ENCODE data around the gene ENOSF1. TPM values are rescaled to one million over a fixed set of nuclear protein-coding genes. Genes with fewer than 3 reads are reported as not detected.

The ENOSF1 gene
- total and polyA plus RNA-seq, 2 of the 13 experiments (the other 11 are each of a cell fraction or from before 2014, with no cell fraction given), result 37.6 to 40.1 TPM

DNA sequence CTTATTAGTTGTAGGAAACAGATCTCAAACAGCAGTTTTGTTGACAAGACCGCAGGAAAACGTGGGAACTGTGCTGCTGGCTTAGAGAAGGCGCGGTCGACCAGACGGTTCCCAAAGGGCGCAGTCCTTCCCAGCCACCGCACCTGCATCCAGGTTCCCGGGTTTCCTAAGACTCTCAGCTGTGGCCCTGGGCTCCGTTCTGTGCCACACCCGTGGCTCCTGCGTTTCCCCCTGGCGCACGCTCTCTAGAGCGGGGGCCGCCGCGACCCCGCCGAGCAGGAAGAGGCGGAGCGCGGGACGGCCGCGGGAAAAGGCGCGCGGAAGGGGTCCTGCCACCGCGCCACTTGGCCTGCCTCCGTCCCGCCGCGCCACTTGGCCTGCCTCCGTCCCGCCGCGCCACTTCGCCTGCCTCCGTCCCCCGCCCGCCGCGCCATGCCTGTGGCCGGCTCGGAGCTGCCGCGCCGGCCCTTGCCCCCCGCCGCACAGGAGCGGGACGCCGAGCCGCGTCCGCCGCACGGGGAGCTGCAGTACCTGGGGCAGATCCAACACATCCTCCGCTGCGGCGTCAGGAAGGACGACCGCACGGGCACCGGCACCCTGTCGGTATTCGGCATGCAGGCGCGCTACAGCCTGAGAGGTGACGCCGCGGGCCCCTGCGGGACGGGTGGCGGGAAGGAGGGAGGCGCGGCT is 55.0 kb downstream of the ENOSF1 start, which contains the start of gene TYMS (continued):
- TF ChIP-seq, protein P1, sequence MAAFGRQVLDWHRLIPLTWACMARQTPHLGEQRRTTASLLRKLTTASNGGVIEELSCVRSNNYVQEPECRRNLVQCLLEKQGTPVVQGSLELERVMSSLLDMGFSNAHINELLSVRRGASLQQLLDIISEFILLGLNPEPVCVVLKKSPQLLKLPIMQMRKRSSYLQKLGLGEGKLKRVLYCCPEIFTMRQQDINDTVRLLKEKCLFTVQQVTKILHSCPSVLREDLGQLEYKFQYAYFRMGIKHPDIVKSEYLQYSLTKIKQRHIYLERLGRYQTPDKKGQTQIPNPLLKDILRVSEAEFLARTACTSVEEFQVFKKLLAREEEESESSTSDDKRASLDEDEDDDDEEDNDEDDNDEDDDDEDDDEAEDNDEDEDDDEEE (CRISPR knock-in tag; IDR thresholded peaks at IDR 0.05), result no peak
- TF ChIP-seq RELA (CRISPR knock-in tag; IDR thresholded peaks at IDR 0.05), result no peak
- no peak for TF ChIP-seq NFIC (IDR thresholded peaks at IDR 0.05; ENCODE audit: low read length)
- no peak for TF ChIP-seq KLF9 (CRISPR knock-in tag; IDR thresholded peaks at IDR 0.05; ENCODE audit: low read depth)
- no peak; the same call in 1 of the 2 replicates for TF ChIP-seq ZNF451 (CRISPR knock-in tag; IDR thresholded peaks at IDR 0.05)
- 0 out of 2 replicates have a peak, but pooled peaks have one; percentile 36 for TF ChIP-seq ELF1 (CRISPR knock-in tag; IDR thresholded peaks at IDR 0.05)
- no peak for TF ChIP-seq RARG (CRISPR knock-in tag; IDR thresholded peaks at IDR 0.05; ENCODE audit: low read depth)
- TF ChIP-seq ZNF558 (CRISPR knock-in tag; IDR thresholded peaks at IDR 0.05; ENCODE audit: borderline replicate concordance), result 0 out of 2 replicates have a peak, but pooled peaks have one; percentile 23
- no peak for TF ChIP-seq TAF15 (IDR thresholded peaks at IDR 0.05; ENCODE audit: low read depth, low read length, poor library complexity, severe bottlenecking)
- 0 out of 2 replicates have a peak, but pooled peaks have one; percentile 19 for TF ChIP-seq MIER2 (CRISPR knock-in tag; IDR thresholded peaks at IDR 0.05)
- no peak for TF ChIP-seq RFX5 (IDR thresholded peaks at IDR 0.05; ENCODE audit: low read depth, low read length)
- 0 out of 2 replicates have a peak, but pooled peaks have one; percentile 28 for TF ChIP-seq ISL2 (CRISPR knock-in tag; IDR thresholded peaks at IDR 0.05)
- TF ChIP-seq, protein P2, sequence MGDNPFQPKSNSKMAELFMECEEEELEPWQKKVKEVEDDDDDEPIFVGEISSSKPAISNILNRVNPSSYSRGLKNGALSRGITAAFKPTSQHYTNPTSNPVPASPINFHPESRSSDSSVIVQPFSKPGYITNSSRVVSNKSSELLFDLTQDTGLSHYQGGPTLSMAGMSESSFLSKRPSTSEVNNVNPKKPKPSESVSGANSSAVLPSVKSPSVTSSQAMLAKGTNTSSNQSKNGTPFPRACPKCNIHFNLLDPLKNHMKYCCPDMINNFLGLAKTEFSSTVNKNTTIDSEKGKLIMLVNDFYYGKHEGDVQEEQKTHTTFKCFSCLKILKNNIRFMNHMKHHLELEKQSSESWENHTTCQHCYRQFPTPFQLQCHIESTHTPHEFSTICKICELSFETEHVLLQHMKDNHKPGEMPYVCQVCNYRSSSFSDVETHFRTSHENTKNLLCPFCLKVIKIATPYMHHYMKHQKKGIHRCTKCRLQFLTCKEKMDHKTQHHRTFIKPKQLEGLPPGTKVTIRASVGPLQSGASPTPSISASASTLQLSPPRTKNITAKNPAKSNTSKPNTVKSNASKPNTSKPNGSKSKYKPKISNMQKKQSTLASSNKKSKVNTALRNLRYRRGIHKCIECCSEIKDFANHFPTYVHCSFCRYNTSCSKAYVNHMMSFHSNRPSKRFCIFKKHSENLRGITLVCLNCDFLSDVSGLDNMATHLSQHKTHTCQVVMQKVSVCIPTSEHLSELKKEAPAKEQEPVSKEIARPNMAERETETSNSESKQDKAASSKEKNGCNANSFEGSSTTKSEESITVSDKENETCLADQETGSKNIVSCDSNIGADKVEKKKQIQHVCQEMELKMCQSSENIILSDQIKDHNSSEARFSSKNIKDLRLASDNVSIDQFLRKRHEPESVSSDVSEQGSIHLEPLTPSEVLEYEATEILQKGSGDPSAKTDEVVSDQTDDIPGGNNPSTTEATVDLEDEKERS (CRISPR knock-in tag; IDR thresholded peaks at IDR 0.05), result no peak
- no peak for TF ChIP-seq GTF2F1 (IDR thresholded peaks at IDR 0.05; ENCODE audit: low read length)
- TF ChIP-seq BRCA1 (CRISPR knock-in tag; IDR thresholded peaks at IDR 0.05), result no peak
- TF ChIP-seq ZNF546 (CRISPR knock-in tag; conservative IDR thresholded peaks at IDR 0.05), result peak; percentile 30
- TF ChIP-seq, protein P3, sequence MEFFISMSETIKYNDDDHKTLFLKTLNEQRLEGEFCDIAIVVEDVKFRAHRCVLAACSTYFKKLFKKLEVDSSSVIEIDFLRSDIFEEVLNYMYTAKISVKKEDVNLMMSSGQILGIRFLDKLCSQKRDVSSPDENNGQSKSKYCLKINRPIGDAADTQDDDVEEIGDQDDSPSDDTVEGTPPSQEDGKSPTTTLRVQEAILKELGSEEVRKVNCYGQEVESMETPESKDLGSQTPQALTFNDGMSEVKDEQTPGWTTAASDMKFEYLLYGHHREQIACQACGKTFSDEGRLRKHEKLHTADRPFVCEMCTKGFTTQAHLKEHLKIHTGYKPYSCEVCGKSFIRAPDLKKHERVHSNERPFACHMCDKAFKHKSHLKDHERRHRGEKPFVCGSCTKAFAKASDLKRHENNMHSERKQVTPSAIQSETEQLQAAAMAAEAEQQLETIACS (CRISPR knock-in tag; IDR thresholded peaks at IDR 0.05), result peak; percentile 23; the same call in 1 of the 2 replicates
- no peak for TF ChIP-seq RCOR2 (CRISPR knock-in tag; IDR thresholded peaks at IDR 0.05)
- 0 out of 2 replicates have a peak, but pooled peaks have one; percentile 46 for TF ChIP-seq ARID2 (CRISPR knock-in tag; IDR thresholded peaks at IDR 0.05; ENCODE audit: borderline replicate concordance)
- TF ChIP-seq, protein P4, sequence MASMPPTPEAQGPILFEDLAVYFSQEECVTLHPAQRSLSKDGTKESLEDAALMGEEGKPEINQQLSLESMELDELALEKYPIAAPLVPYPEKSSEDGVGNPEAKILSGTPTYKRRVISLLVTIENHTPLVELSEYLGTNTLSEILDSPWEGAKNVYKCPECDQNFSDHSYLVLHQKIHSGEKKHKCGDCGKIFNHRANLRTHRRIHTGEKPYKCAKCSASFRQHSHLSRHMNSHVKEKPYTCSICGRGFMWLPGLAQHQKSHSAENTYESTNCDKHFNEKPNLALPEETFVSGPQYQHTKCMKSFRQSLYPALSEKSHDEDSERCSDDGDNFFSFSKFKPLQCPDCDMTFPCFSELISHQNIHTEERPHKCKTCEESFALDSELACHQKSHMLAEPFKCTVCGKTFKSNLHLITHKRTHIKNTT (CRISPR knock-in tag; IDR thresholded peaks at IDR 0.05), result no peak
- no peak for TF ChIP-seq ZNF7 (CRISPR knock-in tag; IDR thresholded peaks at IDR 0.05)
- TF ChIP-seq ZNF569 (CRISPR knock-in tag; IDR thresholded peaks at IDR 0.05; ENCODE audit: borderline replicate concordance), result no peak
- no peak for TF ChIP-seq FOXP1 (IDR thresholded peaks at IDR 0.05)
- TF ChIP-seq FOXP1 (CRISPR knock-in tag; IDR thresholded peaks at IDR 0.05), result no peak
- no peak for TF ChIP-seq MAFG (CRISPR knock-in tag; IDR thresholded peaks at IDR 0.05)
- no peak for TF ChIP-seq ATM (IDR thresholded peaks at IDR 0.05; ENCODE audit: borderline replicate concordance)
- no peak for TF ChIP-seq SRF (IDR thresholded peaks at IDR 0.05; ENCODE audit: low read depth, low read length)

All from HepG2 (cell line).